CD4-positive, alpha-beta T cell treated with Interleukin-21 for 1 hour (primary cell): ENCODE data around the gene NBEAL2.

ENCODE experiments used
- DNase-seq: peaks from one replicate; pipeline ENCODE4 v3.0.0-alpha.2; 2020

The NBEAL2 gene

DNA sequence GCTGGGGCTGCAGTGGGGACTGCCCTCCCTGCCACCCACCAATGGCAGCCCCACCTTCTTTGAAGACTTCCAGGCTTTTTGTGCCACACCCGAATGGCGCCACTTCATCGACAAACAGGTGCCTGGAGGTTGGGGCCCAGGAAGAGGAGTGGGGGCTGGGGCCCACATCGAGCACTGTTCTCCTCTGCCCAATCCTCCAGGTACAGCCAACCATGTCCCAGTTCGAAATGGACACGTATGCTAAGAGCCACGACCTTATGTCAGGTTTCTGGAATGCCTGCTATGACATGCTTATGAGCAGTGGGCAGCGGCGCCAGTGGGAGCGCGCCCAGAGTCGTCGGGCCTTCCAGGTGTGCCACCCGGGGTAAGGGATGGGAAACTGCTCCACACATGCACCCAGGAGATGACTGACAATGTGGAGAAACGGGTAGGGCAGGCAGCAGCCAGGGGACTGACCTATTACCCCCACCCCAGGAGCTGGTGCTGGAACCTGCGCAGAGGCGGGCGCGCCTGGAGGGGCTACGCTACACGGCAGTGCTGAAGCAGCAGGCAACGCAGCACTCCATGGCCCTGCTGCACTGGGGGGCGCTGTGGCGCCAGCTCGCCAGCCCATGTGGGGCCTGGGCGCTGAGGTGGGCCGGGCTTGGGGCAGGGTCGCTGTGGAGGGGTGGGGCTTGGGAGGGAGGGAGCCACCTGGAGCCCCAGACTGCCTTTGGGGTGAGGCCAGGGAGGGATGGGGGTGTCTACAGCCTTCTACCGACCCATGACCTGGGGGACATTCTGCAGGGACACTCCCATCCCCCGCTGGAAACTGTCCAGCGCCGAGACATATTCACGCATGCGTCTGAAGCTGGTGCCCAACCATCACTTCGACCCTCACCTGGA is 22.9 kb downstream of the NBEAL2 start:
- DNase-seq = no peak

DNA sequence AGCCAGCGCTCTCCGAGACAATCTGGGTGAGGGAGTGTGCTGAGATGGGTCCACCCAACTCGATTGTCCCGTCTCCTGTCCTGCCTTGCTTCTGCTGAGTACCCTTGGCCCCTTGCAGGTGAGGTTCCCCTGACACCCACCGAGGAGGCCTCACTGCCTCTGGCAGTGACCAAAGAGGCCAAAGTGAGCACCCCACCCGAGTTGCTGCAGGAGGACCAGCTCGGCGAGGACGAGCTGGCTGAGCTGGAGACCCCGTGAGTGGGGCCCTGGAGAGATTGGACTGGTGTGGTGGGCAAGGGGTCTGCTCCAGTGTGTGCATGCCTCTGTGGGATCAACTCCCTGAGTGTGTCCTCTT is 23.6 kb downstream of the NBEAL2 start:
- DNase-seq = no peak

DNA sequence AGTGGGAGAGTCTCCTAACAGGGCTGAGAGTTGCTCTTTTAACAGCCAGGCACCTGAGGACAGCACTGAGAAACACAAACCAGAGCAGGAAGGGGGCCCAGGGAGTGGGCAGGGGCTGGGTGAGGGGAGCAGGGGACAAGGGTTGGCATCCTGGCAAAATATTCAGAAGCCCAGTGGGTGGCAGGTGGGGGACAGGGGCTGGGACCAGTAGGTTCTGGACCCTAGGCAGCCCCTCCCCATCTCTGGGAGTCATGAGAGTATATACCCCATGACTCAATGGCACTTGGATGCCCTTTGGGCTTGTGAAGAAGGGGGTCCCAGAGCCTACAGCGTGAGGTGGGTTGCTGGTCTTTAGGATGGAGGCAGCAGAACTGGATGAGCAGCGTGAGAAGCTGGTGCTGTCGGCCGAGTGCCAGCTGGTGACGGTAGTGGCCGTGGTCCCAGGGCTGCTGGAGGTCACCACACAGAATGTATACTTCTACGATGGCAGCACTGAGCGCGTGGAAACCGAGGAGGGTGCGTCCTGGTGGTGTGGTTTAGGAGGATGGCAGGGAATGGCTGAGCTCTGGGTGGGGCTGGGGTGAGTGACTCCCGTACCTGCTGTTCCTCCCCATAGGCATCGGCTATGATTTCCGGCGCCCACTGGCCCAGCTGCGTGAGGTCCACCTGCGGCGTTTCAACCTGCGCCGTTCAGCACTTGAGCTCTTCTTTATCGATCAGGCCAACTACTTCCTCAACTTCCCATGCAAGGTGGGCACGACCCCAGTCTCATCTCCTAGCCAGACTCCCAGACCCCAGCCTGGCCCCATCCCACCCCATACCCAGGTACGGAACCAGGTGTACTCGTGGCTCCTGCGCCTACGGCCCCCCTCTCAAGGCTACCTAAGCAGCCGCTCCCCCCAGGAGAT is 24.2 kb downstream of the NBEAL2 start:
- no peak for DNase-seq

DNA sequence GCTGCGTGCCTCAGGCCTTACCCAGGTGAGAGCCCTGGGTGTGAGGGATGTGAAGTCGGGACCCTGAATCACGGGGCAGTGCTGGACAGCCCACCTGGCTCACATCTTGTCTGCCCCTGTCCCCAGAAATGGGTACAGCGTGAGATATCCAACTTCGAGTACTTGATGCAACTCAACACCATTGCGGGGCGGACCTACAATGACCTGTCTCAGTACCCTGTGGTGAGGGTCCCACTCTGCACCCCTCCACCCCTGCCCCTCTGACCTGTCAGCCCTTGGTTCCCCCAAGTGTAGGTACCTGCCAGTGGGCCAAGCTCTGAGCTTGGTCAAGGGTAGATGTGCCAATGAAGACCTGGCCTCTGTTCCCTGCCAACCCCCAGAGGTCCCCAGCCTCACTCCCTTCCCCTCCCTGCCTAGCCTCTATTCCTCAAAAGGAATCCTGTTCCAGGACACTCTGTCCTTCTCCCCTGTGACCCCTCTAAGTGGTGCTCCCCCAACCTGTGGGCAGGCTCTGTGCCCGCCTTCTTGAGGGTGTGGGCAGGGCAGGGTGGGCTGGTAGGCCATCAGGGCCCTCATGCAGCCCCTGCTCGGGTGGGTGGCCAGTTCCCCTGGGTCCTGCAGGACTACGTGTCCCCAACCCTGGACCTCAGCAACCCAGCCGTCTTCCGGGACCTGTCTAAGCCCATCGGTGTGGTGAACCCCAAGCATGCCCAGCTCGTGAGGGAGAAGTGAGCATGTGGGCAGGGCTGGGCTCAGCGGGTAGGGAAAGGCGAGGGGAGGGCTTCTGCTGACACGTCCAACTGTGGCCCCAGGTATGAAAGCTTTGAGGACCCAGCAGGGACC is 25.1 kb downstream of the NBEAL2 start:
- DNase-seq = no peak

DNA sequence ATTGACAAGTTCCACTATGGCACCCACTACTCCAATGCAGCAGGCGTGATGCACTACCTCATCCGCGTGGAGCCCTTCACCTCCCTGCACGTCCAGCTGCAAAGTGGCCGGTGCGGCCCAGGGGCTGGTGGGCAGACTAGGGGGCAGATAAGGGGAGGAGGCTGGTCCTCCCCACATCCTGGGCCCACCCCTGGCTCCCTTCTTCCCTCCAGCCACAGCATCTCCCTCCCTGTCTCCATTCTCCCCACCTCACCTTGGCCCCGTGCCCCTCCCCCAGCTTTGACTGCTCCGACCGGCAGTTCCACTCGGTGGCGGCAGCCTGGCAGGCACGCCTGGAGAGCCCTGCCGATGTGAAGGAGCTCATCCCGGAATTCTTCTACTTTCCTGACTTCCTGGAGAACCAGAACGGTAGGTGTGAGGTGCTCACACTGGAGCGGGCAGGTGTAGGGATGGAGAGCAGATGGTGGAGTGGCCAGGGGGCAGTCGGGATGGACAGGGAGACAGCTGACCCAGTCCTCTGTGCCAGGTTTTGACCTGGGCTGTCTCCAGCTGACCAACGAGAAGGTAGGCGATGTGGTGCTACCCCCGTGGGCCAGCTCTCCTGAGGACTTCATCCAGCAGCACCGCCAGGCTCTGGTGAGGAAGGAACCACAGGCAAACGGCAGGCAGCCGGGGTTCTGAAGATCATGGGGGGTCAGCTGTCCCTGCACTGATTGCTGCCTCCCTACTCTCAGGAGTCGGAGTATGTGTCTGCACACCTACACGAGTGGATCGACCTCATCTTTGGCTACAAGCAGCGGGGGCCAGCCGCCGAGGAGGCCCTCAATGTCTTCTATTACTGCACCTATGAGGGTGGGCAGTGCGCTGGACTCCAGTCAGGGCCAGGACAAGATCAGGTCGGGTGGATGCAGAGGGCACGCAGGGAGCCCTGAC is 26.0 kb downstream of the NBEAL2 start:
- no peak for DNase-seq

DNA sequence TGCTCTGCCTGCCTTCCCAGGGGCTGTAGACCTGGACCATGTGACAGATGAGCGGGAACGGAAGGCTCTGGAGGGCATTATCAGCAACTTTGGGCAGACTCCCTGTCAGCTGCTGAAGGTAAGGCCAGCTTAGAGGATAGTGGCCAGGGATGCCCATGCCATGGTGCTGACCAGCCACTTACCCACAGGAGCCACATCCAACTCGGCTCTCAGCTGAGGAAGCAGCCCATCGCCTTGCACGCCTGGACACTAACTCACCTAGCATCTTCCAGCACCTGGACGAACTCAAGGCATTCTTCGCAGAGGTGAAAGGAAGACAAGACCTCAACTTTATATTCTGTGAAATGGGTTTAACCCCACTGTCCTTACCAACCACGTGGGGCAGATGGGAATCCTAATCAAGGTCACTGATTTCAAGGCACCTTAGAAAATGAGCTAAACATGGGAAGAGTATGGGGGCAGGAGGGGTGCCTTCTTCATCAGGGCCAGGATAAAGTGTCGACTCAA is 26.7 kb downstream of the NBEAL2 start:
- no peak for DNase-seq

DNA sequence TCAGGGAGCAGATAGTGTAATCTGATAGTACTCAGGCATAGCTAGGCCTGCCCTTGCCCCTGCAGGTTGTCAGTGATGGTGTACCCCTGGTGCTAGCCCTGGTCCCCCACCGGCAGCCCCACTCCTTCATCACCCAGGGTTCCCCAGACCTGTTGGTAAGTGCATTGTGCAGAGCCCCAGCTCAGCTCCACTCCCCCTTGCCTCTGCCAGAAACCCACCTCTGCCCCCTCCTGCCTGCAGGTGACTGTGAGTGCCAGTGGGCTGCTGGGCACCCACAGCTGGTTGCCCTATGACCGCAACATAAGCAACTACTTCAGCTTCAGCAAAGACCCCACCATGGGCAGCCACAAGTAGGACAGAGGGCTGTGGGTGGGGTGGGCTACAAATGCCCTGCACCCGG is 27.5 kb downstream of the NBEAL2 start:
- DNase-seq = no peak

DNA sequence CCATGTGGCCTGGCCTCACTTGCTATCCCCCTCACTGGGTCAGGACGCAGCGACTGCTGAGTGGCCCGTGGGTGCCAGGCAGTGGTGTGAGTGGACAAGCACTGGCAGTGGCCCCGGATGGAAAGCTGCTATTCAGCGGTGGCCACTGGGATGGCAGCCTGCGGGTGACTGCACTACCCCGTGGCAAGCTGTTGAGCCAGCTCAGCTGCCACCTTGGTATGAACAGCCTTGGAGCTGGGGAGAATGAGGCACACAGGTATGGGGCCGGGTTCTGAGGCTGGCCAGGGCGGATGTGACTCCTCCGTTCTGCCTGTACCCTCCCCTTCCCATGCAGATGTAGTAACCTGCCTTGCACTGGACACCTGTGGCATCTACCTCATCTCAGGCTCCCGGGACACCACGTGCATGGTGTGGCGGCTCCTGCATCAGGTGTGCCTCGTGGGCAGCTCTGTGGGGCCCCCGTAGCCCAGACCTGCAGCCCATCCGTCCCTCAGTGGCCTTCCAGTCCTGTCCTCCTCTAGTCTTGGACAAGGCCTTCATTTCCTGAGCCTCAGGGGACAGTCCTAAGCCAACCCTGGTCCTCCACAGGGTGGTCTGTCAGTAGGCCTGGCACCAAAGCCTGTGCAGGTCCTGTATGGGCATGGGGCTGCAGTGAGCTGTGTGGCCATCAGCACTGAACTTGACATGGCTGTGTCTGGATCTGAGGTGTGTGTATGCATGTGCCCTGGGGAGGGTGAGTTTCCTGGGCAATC is 28.2 kb downstream of the NBEAL2 start:
- no peak for DNase-seq

DNA sequence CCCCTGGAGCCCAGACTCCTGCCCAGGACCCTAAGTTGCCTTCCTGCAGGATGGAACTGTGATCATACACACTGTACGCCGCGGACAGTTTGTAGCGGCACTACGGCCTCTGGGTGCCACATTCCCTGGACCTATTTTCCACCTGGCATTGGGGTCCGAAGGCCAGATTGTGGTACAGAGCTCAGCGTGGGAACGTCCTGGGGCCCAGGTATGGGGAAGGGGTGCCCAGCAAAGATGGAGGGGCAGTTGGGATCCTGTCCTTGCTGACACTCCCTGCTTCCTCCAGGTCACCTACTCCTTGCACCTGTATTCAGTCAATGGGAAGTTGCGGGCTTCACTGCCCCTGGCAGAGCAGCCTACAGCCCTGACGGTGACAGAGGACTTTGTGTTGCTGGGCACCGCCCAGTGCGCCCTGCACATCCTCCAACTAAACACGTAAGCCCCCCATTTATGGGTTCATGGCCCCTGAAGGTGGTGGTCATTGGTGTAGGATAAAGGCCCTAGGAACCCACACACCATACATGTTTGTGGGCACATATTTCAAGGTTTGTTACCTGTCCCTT is 28.8 kb downstream of the NBEAL2 start:
- DNase-seq = no peak

DNA sequence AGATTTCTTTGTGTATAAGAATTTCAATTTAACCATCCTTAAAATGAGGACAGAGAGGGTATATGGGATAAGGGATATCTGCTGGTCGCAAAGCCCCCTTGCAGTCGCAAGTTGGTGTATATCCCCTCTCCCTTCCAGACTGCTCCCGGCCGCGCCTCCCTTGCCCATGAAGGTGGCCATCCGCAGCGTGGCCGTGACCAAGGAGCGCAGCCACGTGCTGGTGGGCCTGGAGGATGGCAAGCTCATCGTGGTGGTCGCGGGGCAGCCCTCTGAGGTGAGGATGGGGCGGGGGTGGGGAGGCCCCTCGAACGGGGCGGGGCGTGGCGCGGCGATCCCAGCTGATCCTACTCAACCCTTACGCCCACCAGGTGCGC is 29.4 kb downstream of the NBEAL2 start:
- no peak for DNase-seq

DNA sequence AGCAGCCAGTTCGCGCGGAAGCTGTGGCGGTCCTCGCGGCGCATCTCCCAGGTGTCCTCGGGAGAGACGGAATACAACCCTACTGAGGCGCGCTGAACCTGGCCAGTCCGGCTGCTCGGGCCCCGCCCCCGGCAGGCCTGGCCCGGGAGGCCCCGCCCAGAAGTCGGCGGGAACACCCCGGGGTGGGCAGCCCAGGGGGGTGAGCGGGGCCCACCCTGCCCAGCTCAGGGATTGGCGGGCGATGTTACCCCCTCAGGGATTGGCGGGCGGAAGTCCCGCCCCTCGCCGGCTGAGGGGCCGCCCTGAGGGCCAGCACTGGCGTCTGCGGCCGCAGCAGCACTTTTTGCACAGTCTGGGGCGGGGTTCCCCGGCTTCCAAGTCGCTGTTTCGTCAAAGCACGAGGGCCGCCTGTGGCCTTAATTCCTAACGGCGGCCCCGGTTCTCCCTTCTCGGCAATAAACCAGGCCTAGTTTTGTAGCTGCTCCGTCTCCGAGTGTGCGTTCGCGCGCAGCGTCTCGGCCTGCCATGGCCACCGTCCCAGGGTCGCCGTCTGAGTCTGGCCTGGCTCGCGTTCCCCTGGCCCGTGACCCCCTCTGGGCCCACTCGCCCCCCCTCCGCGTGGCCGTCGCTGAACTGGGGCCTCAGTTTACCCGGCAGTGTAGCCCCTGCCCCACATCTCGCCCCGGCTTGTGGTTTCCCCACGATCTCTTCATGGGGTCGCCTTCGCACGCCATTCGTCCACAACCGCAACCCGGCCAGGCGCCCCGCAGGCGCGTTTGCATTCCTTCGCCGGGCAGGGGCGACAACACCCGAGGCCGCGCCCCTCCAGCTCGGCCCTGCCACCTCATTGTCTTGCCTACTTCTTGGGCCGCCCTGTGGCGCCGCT is 30.0 kb downstream of the NBEAL2 start:
- peak; percentile 81 for DNase-seq

DNA sequence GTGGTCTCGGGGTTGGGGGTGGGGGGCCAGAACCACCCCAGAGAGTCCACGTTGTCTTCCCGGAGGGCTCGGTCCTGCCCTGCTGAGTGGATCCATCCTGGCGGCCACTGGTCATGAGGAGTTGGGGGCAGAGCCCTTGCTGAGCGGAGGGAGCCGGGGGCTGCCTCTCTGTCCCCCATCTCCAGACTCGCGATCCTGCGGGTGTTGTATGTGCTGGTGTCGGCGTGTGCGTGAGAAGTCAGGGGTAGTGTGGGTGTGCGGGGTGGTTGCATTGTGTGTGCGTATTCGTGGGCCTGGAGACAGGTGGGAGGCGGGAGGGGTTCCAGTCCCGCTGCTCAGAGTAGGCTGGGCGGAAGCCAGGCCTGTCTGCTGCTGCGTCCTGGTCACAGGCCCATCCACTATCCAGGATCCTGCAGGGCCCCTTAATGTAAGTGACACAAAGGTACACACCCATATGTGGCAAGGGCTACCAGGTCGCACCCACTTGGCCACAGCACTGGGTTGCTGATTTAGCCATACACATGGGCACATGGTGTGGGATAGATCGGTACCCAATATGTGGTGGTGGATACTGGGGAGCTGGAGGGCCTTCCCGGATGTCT is 30.7 kb downstream of the NBEAL2 start:
- no peak for DNase-seq

DNA sequence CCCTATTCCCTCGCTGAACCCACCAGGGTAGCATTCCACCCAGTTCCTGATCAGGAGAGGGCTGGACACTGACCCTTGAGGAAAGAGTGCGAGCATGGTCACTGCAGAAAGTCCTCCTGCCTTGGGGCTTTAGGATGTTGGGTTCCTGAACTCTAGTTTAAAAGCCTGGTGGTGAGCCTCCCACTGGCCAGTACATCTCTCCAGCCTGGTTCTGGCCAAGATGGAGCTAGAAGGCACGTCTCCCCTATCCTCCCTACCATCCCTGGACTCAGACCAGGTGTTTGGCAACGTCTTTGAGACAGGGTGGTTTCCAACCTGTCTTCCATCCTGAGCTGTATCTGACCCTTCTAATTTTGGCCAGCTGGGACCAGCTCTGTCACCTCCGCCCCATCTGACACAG is 31.4 kb downstream of the NBEAL2 start:
- no peak for DNase-seq

DNA sequence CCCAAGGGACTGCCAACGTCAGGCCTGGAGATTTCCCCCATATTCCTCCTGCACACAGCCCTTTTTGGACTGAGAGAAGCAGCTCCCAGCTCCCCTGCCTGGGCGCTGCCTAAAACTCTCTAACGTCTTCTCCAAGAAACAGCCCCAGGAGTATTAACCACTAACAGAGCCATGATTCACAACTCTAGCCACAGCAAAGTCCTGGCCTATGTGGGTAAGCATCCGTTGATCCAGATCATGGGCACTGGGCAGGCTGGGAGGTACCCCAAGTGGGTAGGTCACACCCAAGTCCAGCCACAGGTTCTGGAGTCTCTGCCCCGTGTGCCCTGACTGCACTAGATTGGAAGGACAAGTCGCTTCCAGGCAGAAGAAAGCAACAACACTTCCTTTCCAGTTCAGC is 31.9 kb downstream of the NBEAL2 start:
- no peak for DNase-seq

DNA sequence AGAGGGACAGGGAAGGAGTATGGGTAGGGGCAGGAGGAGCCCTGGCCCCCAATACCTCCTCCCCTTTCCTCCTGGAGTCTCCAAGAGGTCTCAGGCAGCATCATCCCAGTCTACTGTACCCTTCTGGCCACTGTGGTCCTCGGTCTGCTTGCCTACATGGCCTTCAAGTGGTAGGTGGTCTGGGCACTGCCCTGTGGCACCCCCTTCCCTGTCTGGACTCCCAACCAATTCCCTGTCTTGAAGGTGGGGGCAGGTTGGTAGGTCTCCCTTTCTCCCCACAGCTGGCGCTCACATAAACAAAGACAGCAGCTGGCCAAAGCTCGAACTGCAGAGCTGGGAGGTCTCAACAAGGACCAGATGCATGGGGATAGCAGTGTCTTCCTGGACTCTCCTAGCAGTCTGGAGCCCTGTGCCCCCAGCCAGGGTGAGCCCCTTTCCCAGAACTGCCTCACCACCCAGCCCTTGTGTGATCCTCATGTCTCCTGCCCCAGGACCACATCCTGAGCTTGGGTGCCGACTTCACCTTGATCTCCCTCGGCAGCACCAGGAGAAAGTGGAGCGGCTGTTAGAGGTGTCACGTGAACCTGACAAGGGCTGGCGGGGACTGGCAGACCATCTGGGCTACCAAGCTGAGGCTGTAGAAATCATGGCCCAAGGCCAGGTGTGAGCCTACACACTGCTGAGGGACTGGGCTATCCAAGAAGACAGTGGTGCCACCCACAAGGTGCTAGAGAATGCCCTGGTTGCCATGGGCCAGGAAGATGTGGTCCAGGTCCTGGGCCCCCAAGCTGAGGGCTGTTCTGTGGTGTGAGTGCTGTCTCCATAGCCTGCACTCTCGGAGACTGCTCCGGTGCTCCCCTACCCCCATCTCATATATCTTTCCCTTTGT is 33.1 kb downstream of the NBEAL2 start:
- DNase-seq = no peak

DNA sequence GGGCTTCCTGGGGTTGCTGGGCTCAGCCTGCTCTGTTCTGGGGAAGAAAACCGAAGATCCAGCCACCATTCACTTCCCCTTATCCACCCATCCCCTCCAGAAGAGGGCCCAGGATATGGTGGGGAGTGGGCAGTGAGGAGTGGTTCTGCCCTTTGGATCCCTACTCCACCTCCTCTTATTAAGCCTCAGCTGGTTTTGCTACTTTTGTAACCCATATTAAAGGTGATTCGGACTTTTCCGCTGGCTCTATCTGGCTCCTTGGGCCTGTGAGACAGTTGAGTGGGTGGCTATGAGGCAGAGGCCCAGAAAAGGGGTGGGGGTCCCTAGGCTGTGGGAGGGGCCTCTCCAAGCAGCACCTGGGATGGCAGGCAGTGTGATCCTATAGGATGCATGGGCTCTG is 33.8 kb downstream of the NBEAL2 start:
- no peak for DNase-seq

DNA sequence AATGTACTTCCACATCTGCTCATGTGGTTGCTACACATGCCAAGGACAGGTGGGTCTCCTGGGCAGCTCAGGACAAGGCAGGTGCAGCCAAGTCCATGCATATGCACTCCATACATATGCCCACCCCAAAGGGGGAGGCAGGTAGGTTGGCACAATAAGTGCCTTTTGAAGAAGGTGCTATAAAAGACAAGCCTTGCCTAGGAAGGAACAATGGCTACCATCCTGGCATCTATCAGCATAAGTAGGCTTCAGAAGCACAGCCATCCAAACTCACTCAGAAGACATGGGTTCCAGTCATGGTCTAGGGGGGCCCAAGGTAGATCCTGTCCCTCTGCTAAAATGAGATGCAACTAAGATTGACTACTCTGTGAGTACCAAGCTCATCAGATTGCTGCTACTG is 34.6 kb downstream of the NBEAL2 start:
- no peak for DNase-seq

DNA sequence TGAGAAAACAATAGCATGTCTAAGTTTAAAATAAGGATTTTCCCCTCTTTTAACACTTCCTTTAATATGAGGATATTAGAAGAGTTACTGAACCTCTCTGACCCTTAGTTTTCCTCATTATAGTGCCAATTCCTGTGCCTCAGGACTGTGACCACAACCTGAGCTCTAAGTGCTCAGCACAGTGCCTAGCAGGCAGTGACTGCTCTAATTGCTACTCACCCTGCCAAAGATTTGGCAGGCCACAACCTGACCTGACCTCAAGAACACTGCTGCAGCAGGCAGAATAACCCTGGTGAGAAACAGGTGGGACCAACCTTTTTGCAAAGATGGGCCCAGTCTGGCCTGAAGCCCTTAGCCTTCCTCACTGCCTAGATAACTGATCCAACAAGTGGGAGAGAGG is 35.7 kb downstream of the NBEAL2 start:
- DNase-seq = no peak
